Measurements from ENCODE around the gene TCAIM. TPM values are rescaled to one million over a fixed set of nuclear protein-coding genes. Genes with fewer than 3 reads are reported as not detected.

Gene TCAIM
- total and polyA plus RNA-seq, 2 experiments from 2014 or later = 10.3 to 26.0 TPM

GRCh38 chr3:44297255-44297654 is 41.3 kb upstream of the TCAIM start:
- no peak overlapping the region for H3K27ac Mint-ChIP-seq
- H3K9me3 Mint-ChIP-seq = no peaks in the 10 kb centered on the region
- TF ChIP-seq ZNF331 (CRISPR knock-in tag; IDR thresholded peaks at IDR 0.05; ENCODE audit: low read depth) = no peak
- TF ChIP-seq NANOG (IDR thresholded peaks at IDR 0.05; ENCODE audit: borderline replicate concordance) = no peak
- TF ChIP-seq REST (IDR thresholded peaks at IDR 0.05; ENCODE audit: unreplicated experiment) = no peak
- no peak for TF ChIP-seq ZNF114 (CRISPR knock-in tag; IDR thresholded peaks at IDR 0.05)
- no peak for TF ChIP-seq ETS1 (IDR thresholded peaks at IDR 0.05)
- no peaks in the 10 kb centered on the region for H3K79me2 ChIP-seq (replicated peaks; ENCODE audit: insufficient read depth)
- no peaks in the 10 kb centered on the region for H3K9me2 ChIP-seq (ENCODE audit: insufficient read depth)
- H3K36me3 Mint-ChIP-seq (ENCODE audit: low read depth) = no peaks in the 10 kb centered on the region
- no peaks in the 10 kb centered on the region for H3K27me3 ChIP-seq (ENCODE audit: insufficient read depth)
- H3K4me3 ChIP-seq = no peak overlapping the region
- ATAC-seq = no peak
- no peak for DNase-seq (ENCODE audit: low spot score)
- no peak overlapping the region for H3K4me3 Mint-ChIP-seq
- H3K27me3 Mint-ChIP-seq (ENCODE audit: insufficient read depth, low read depth, poor library complexity) = no peaks in the 10 kb centered on the region
- no peaks in the 10 kb centered on the region for H3K36me3 ChIP-seq (ENCODE audit: insufficient read depth)
- no peaks in the 10 kb centered on the region for H3F3A ChIP-seq (replicated peaks; ENCODE audit: low read depth)
- H3K4me1 Mint-ChIP-seq = no peaks in the 10 kb centered on the region
- no peaks in the 10 kb centered on the region for H3K4me1 ChIP-seq (ENCODE audit: insufficient read depth)
- H2AFZ ChIP-seq = no peak overlapping the region
- H3K4me2 ChIP-seq = no peak overlapping the region
- H3K27ac ChIP-seq (ENCODE audit: low read depth) = no peak overlapping the region
- H4K20me1 ChIP-seq (replicated peaks; ENCODE audit: insufficient read depth) = no peaks in the 10 kb centered on the region

DNA sequence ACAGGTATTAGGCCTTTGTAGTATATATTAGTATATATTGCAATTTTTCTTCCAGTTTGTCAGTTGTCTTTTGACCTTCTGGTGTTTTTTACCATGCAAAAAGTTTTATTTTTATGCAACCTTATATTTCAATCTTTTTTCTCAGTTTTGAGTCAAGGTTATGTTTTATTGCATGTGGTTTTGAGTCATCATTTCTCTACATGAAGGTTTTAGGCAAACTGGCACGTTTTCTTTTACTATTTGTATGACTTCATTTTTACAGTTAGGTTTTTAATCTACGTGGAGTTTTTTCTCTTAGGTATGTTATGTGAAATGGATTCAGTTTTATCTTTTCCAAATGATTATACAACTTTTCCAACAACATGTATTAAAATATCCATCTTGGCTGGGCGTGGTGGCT is 36.8 kb upstream of the TCAIM start:
- Histone ChIP-seq H3K27ac (ENCODE audit: low read depth) (no peak overlapping the region), H3K79me2 (replicated peaks; ENCODE audit: insufficient read depth) (no peaks in the 10 kb centered on the region), H3K4me1 (ENCODE audit: insufficient read depth) (no peaks in the 10 kb centered on the region), H3K36me3 (ENCODE audit: insufficient read depth) (no peaks in the 10 kb centered on the region), H3F3A (replicated peaks; ENCODE audit: low read depth) (no peaks in the 10 kb centered on the region), H3K4me2 (no peak overlapping the region), H3K27me3 (ENCODE audit: insufficient read depth) (no peaks in the 10 kb centered on the region), H2AFZ (no peak overlapping the region), H3K4me3 (no peak overlapping the region), H3K9me2 (ENCODE audit: insufficient read depth) (no peaks in the 10 kb centered on the region), H4K20me1 (replicated peaks; ENCODE audit: insufficient read depth) (no peaks in the 10 kb centered on the region)
- Mint-ChIP-seq H3K27me3 (ENCODE audit: insufficient read depth, low read depth, poor library complexity) (no peaks in the 10 kb centered on the region), H3K4me3 (no peak overlapping the region), H3K27ac (no peak overlapping the region), H3K4me1 (no peaks in the 10 kb centered on the region), H3K9me3 (no peaks in the 10 kb centered on the region), H3K36me3 (ENCODE audit: low read depth) (no peaks in the 10 kb centered on the region)
- DNase-seq (ENCODE audit: low spot score) (no peak), ATAC-seq (no peak)
- TF ChIP-seq REST (IDR thresholded peaks at IDR 0.05; ENCODE audit: unreplicated experiment) (no peak), ZNF331 (CRISPR knock-in tag; IDR thresholded peaks at IDR 0.05; ENCODE audit: low read depth) (no peak), ETS1 (IDR thresholded peaks at IDR 0.05) (no peak), ZNF114 (CRISPR knock-in tag; IDR thresholded peaks at IDR 0.05) (no peak), NANOG (IDR thresholded peaks at IDR 0.05; ENCODE audit: borderline replicate concordance) (no peak), EZH2 (IDR thresholded peaks at IDR 0.05; ENCODE audit: low read depth, unreplicated experiment) (no peak), CREB1 (CRISPR knock-in tag; IDR thresholded peaks at IDR 0.05; ENCODE audit: low read depth) (no peak)

All from GM23338 (cell line).